Measurements from ENCODE around the gene CADM1.

GRCh38 chr11:115437902-115438575 is 66.2 kb downstream of the CADM1 start:
- TF ChIP-seq CTCF (IDR thresholded peaks at IDR 0.05 in 2 of 3, conservative IDR thresholded peaks at IDR 0.05 in 1 of 3; ENCODE audit: borderline replicate concordance in 1 of 3, insufficient read depth in 1 of 3, low read depth in 2 of 3, low read length in 2 of 3) (no peak), POLR2A (IDR thresholded peaks at IDR 0.05; ENCODE audit: borderline replicate concordance, extremely low read depth, insufficient read depth, insufficient read length) (no peak), MAX (IDR thresholded peaks at IDR 0.05) (no peak), ZNF274 (IDR thresholded peaks at IDR 0.05; ENCODE audit: low read depth, low read length) (no peak), YY1 (IDR thresholded peaks at IDR 0.05; ENCODE audit: extremely low read depth, insufficient replicate concordance, low read depth, low read length) (no peak), SP1 (IDR thresholded peaks at IDR 0.05; ENCODE audit: low read depth) (no peak), EGR1 (IDR thresholded peaks at IDR 0.05; ENCODE audit: low read depth) (no peak), EZH2 (IDR thresholded peaks at IDR 0.05) (no peak)

Measured in HCT116 (cell line).